CD14-positive monocyte (primary cell): ENCODE results near the gene FBXW2. TPM values are rescaled to one million over a fixed set of nuclear protein-coding genes. Genes with fewer than 3 reads are reported as not detected.
"Not testable (repeated sequence)": the region's sequence is repeated elsewhere in the genome, so short reads cannot be mapped to it uniquely, and the experiment has no call there.

Source experiments
- DNase-seq, 3 donors: peaks; one replicate each; pipeline ENCODE4 v3.0.0-alpha.2; 2011 to 2022
- H2AFZ ChIP-seq: 2 replicates; pipeline ENCODE4 v1.6.0; 2012; ENCODE audit warnings: mild to moderate bottlenecking, low read depth, low read length, inconsistent platforms; ENCODE audit not compliant: insufficient read depth, poor library complexity, severe bottlenecking
- H3K27ac ChIP-seq, 2 donors: 1 replicate in 1 of 2; 2 replicates in 1 of 2; pipeline ENCODE4 v1.5.1; 2012 to 2013; ENCODE audit warnings: low read length in 2 of 2, control low read depth in 1 of 2, inconsistent platforms in 1 of 2, low read depth in 1 of 2, mild to moderate bottlenecking in 1 of 2
- H3K27me3 ChIP-seq, 2 donors: one replicate each; pipeline versions ENCODE4 v1.6.0 to v1.6.1; 2011 to 2013; ENCODE audit warnings: low read length in 2 of 2; ENCODE audit not compliant: control insufficient read depth in 2 of 2, insufficient read depth in 2 of 2
- H3K36me3 ChIP-seq, 2 donors: replicated peaks in 1 of 2; 1 replicate in 1 of 2; 2 replicates in 1 of 2; pipeline versions ENCODE4 v1.5.1 to v1.6.1; 2012 to 2013; ENCODE audit warnings: low read length in 2 of 2, control low read depth in 1 of 2, inconsistent platforms in 1 of 2, mild to moderate bottlenecking in 1 of 2; ENCODE audit not compliant: insufficient read depth in 2 of 2, control insufficient read depth in 1 of 2
- H3K4me1 ChIP-seq, 2 donors: 1 replicate in 1 of 2; 2 replicates in 1 of 2; pipeline versions ENCODE4 v1.5.1 to v1.6.1; 2012 to 2013; ENCODE audit warnings: low read length in 2 of 2, control low read depth in 1 of 2, inconsistent platforms in 1 of 2, mild to moderate bottlenecking in 1 of 2, moderate library complexity in 1 of 2; ENCODE audit not compliant: insufficient read depth in 2 of 2, control insufficient read depth in 1 of 2
- H3K4me2 ChIP-seq: replicated peaks from 2 replicates; pipeline ENCODE3; 2012; ENCODE audit warnings: low read length, moderate library complexity, mild to moderate bottlenecking; ENCODE audit not compliant: poor library complexity, severe bottlenecking; ENCODE audit errors: extremely low read depth
- H3K4me3 ChIP-seq, 3 experiments: fragments of 200-600 bp in 1 of 3; sonication (generic) in 1 of 3; replicated peaks in 1 of 3; 1 replicate in 2 of 3; 2 replicates in 1 of 3; pipeline ENCODE4 v1.5.1; 2011 to 2013; ENCODE audit warnings: low read length in 3 of 3, mild to moderate bottlenecking in 3 of 3, control low read depth in 2 of 3, low read depth in 2 of 3, inconsistent platforms in 1 of 3, moderate library complexity in 1 of 3
- H3K79me2 ChIP-seq: 2 replicates; pipeline ENCODE4 v1.6.0; 2012; ENCODE audit warnings: mild to moderate bottlenecking, control low read depth, inconsistent platforms, low read length, moderate library complexity; ENCODE audit not compliant: insufficient read depth
- H3K9ac ChIP-seq: 2 replicates; pipeline ENCODE4 v1.6.0; 2017; ENCODE audit warnings: low read length, mild to moderate bottlenecking; ENCODE audit not compliant: insufficient read depth, poor library complexity, severe bottlenecking
- H3K9me3 ChIP-seq, 2 donors: replicated peaks in 1 of 2; 1 replicate in 1 of 2; 2 replicates in 1 of 2; pipeline versions ENCODE4 v1.5.1 to v1.6.1; 2012 to 2013; ENCODE audit warnings: low read length in 2 of 2, control low read depth in 1 of 2; ENCODE audit not compliant: control insufficient read depth in 1 of 2, insufficient read depth in 1 of 2
- H4K20me1 ChIP-seq: 2 replicates; pipeline ENCODE4 v1.6.0; 2012; ENCODE audit warnings: mild to moderate bottlenecking, low read length, control low read depth, moderate library complexity; ENCODE audit not compliant: insufficient read depth
- H3K27ac Mint-ChIP-seq, 7 donors: one replicate each; pipeline ENCODE4 v1.8.0; 2020; ENCODE audit warnings: mild to moderate bottlenecking in 7 of 7, mixed read lengths in 7 of 7, moderate library complexity in 6 of 7, inconsistent platforms in 2 of 7
- H3K27me3 Mint-ChIP-seq, 3 donors: one replicate each; pipeline ENCODE4 v1.8.0; 2021 to 2022; ENCODE audit warnings: low read depth in 3 of 3, mild to moderate bottlenecking in 3 of 3, mixed read lengths in 3 of 3, moderate library complexity in 3 of 3, inconsistent platforms in 1 of 3
- H3K36me3 Mint-ChIP-seq, 2 donors: one replicate each; pipeline ENCODE4 v1.8.0; 2020; ENCODE audit warnings: mixed read lengths in 2 of 2, inconsistent platforms in 1 of 2, mild to moderate bottlenecking in 1 of 2
- H3K4me1 Mint-ChIP-seq: one replicate; pipeline ENCODE4 v1.8.0; 2020; ENCODE audit warnings: mild to moderate bottlenecking, mixed read lengths
- H3K4me3 Mint-ChIP-seq, 2 donors: one replicate each; pipeline ENCODE4 v1.8.0; 2020; ENCODE audit warnings: mild to moderate bottlenecking in 2 of 2, mixed read lengths in 2 of 2, moderate library complexity in 1 of 2
- H3K9me3 Mint-ChIP-seq, 7 donors: one replicate each; pipeline ENCODE4 v1.8.0; 2020 to 2022; ENCODE audit warnings: mixed read lengths in 7 of 7, mild to moderate bottlenecking in 6 of 7, moderate library complexity in 6 of 7, inconsistent platforms in 2 of 7
- CTCF ChIP-seq: fragments of 200-600 bp; IDR thresholded peaks from one replicate; pipeline ENCODE4 v1.8.0; 2022; ENCODE audit warnings: antibody characterized with exemption, mild to moderate bottlenecking
- WGBS: methylation state at CpG from one replicate; pipeline ENCODE4 v1.1.5; 2013; ENCODE audit warnings: missing lambda C conversion rate; ENCODE audit not compliant: insufficient coverage; 5-methylcytosine and 5-hydroxymethylcytosine counted together
- intact Hi-C, 2 donors: fragments of 100-400 bp; cut with micrococcal nuclease; formaldehyde crosslinking; loops; one replicate each; pipeline versions ENCODE4 v1.15.0 to v1.15.1; 2023
- polyA plus RNA-seq, 3 donors: library from polyadenylated mRNA; depleted of rRNA in 1 of 3; unstranded in 2 of 3; stranded (reverse) in 1 of 3; fragments of 300-500 nt in 2 of 3; fragments of >200 nt in 1 of 3; fragmentation: Illumina TruSeq in 2 of 3; gene quantifications; 1 replicate in 2 of 3; 2 replicates in 1 of 3; pipeline ENCODE4 v1.2.3, GENCODE V29; 2012 to 2021

FBXW2 gene
- polyA plus RNA-seq, 3 donors, result 20.0 to 30.8 (median 28.9) TPM

GRCh38 chr9:120808931-120809330 is 15.7 kb upstream of the FBXW2 start:
- Histone ChIP-seq H2AFZ (no peak overlapping the region), H4K20me1 (no peaks in the 10 kb centered on the region), H3K36me3 (no peaks in the 10 kb centered on the region), H3K4me2 (no peak overlapping the region), H3K4me1 (no peaks in the 10 kb centered on the region), H3K9ac (no peak overlapping the region), H3K27ac (no peak overlapping the region), H3K27me3 (no peaks in the 10 kb centered on the region), H3K4me3 (no peak overlapping the region), H3K9me3 (peaks cover 34 to 36% of the 10 kb centered on the region in 2 donors), H3K79me2 (no peaks in the 10 kb centered on the region)
- Mint-ChIP-seq H3K9me3 (peaks cover 28 to 62% (median 37%) of the 10 kb centered on the region in 7 donors), H3K27ac (no peak overlapping the region), H3K27me3 (peaks cover 0 to 2% (median 1%) of the 10 kb centered on the region in 3 donors), H3K36me3 (peaks cover 0 to 3% of the 10 kb centered on the region in 2 donors), H3K4me3 (no peak overlapping the region), H3K4me1 (no peaks in the 10 kb centered on the region)
- no peak for TF ChIP-seq CTCF
- intact Hi-C loops, result no loop called here
- no peak for DNase-seq

- no peak overlapping the region for H3K9ac ChIP-seq
- H3K4me2 ChIP-seq, result no peak overlapping the region
- intact Hi-C loops, result no loop called here
- H3K27me3 Mint-ChIP-seq, result peaks cover 0 to 2% (median 1%) of the 10 kb centered on the region in 3 donors
- no peaks in the 10 kb centered on the region for H3K36me3 ChIP-seq
- peaks cover 34 to 36% of the 10 kb centered on the region in 2 donors for H3K9me3 ChIP-seq
- no peaks in the 10 kb centered on the region for H3K4me1 ChIP-seq
- H3K9me3 Mint-ChIP-seq, result peaks cover 28 to 62% (median 37%) of the 10 kb centered on the region in 7 donors
- no peak overlapping the region for H3K4me3 ChIP-seq
- H3K36me3 Mint-ChIP-seq, result peaks cover 0 to 3% of the 10 kb centered on the region in 2 donors
- H3K27ac Mint-ChIP-seq, result no peak overlapping the region
- no peak for TF ChIP-seq CTCF
- H3K27me3 ChIP-seq, result no peaks in the 10 kb centered on the region
- H3K4me1 Mint-ChIP-seq, result no peaks in the 10 kb centered on the region
- no peaks in the 10 kb centered on the region for H3K79me2 ChIP-seq
- H2AFZ ChIP-seq, result no peak overlapping the region
- H3K27ac ChIP-seq, result no peak overlapping the region
- H4K20me1 ChIP-seq, result no peaks in the 10 kb centered on the region
- no peak for DNase-seq
- H3K4me3 Mint-ChIP-seq, result no peak overlapping the region
Measured at GRCh38 chr9:120807607-120808379, 14.6 kb upstream of the FBXW2 start.

- H3K4me3 ChIP-seq, H3K27ac Mint-ChIP-seq, H3K4me3 Mint-ChIP-seq, H3K9ac ChIP-seq, H3K79me2 ChIP-seq, H3K36me3 ChIP-seq, H4K20me1 ChIP-seq, H3K4me1 ChIP-seq, H3K36me3 Mint-ChIP-seq, intact Hi-C loops, H3K4me1 Mint-ChIP-seq, H3K27me3 Mint-ChIP-seq, H3K4me2 ChIP-seq, H3K27me3 ChIP-seq, DNase-seq, H3K27ac ChIP-seq, H2AFZ ChIP-seq: not testable (repeated sequence)
- WGBS, result 100% methylated on average over 2 of the region's 3 CpGs
- peaks cover 34 to 36% of the 10 kb centered on the region in 2 donors for H3K9me3 ChIP-seq
- peaks cover 28 to 55% (median 38%) of the 10 kb centered on the region in 7 donors for H3K9me3 Mint-ChIP-seq
Measured at GRCh38 chr9:120804784-120805363, 11.7 kb upstream of the FBXW2 start.
